ENCODE measurements around the gene HYAL3. TPM values are rescaled to one million over a fixed set of nuclear protein-coding genes. Genes with fewer than 3 reads are reported as not detected.

The HYAL3 gene
- total RNA-seq, 4 donors from 2014 or later, result 3.0 to 6.6 (median 4.2) TPM

- H3K4me3 ChIP-seq, result no peak overlapping the region
- peaks cover 0 to 34% (median 0%) of the 10 kb centered on the region in 3 donors for H3K36me3 ChIP-seq
- TF ChIP-seq POLR2A (IDR thresholded peaks at IDR 0.05) (no peak), CTCF (IDR thresholded peaks at IDR 0.05) (no peak)
- no peaks in the 10 kb centered on the region for H3K27me3 ChIP-seq
- H3K4me1 ChIP-seq, result peaks cover 3 to 88% (median 31%) of the 10 kb centered on the region in 4 donors
- H3K9me3 ChIP-seq, result no peaks in the 10 kb centered on the region
- peak overlapping the region in 3 of 4 donors; percentile 0 to 86 (median 35) for H3K27ac ChIP-seq
- no peak for DNase-seq
Observed at GRCh38 chr3:50250514-50250913, 48.7 kb downstream of the HYAL3 start.

GRCh38 chr3:50249457-50249856, 49.7 kb downstream of the HYAL3 start:
- no peaks in the 10 kb centered on the region for H3K27me3 ChIP-seq
- H3K4me3 ChIP-seq, result no peak overlapping the region
- no peaks in the 10 kb centered on the region for H3K9me3 ChIP-seq
- H3K4me1 ChIP-seq, result peaks cover 3 to 88% (median 36%) of the 10 kb centered on the region in 4 donors
- no peak for DNase-seq
- no peak for TF ChIP-seq CTCF (IDR thresholded peaks at IDR 0.05)
- peaks cover 0 to 24% (median 0%) of the 10 kb centered on the region in 3 donors for H3K36me3 ChIP-seq
- peak overlapping the region in 3 of 4 donors; percentile 13 to 86 (median 73) for H3K27ac ChIP-seq

GRCh38 chr3:50248387-50248786, 50.8 kb downstream of the HYAL3 start:
- Histone ChIP-seq H3K27me3 (no peaks in the 10 kb centered on the region), H3K4me3 (no peak overlapping the region), H3K4me1 (peaks cover 3 to 83% (median 41%) of the 10 kb centered on the region in 4 donors), H3K27ac (peak overlapping the region; percentile 13 to 86 (median 57)), H3K9me3 (no peaks in the 10 kb centered on the region), H3K36me3 (peaks cover 0 to 16% (median 0%) of the 10 kb centered on the region in 3 donors)
- TF ChIP-seq CTCF (IDR thresholded peaks at IDR 0.05) (no peak), POLR2A (IDR thresholded peaks at IDR 0.05) (no peak)
- peak in 2 of 3 donors; percentile 77 to 78 for DNase-seq

- Histone ChIP-seq H3K27ac (peak overlapping the region; percentile 73 to 86 (median 76)), H3K4me1 (peaks cover 3 to 85% (median 59%) of the 10 kb centered on the region in 4 donors), H3K36me3 (no peaks in the 10 kb centered on the region), H3K27me3 (no peaks in the 10 kb centered on the region), H3K4me3 (peak overlapping the region; percentile 34 to 61 (median 44)), H3K9me3 (no peaks in the 10 kb centered on the region)
- peak in 2 of 3 donors; percentile 70 to 82 for DNase-seq
- no peak for TF ChIP-seq CTCF (IDR thresholded peaks at IDR 0.05)
- TF ChIP-seq POLR2A (IDR thresholded peaks at IDR 0.05), result no peak
Observed at GRCh38 chr3:50246517-50246954, 52.7 kb downstream of the HYAL3 start.

GRCh38 chr3:50245831-50246516, 53.2 kb downstream of the HYAL3 start:
- H3K36me3 ChIP-seq, result no peaks in the 10 kb centered on the region
- DNase-seq, result peak; percentile 94 to 97 (median 97)
- peak overlapping the region; percentile 73 to 86 (median 76) for H3K27ac ChIP-seq
- TF ChIP-seq POLR2A (IDR thresholded peaks at IDR 0.05) (peak in 1 of 2 donors; percentile 37), CTCF (IDR thresholded peaks at IDR 0.05) (peak; percentile 97 to 99 (median 98))
- H3K4me1 ChIP-seq, result peaks cover 3 to 88% (median 64%) of the 10 kb centered on the region in 4 donors
- H3K27me3 ChIP-seq, result no peaks in the 10 kb centered on the region
- no peaks in the 10 kb centered on the region for H3K9me3 ChIP-seq
- peak overlapping the region; percentile 34 to 61 (median 44) for H3K4me3 ChIP-seq

Data from Peyer's patch (tissue), 4 donors.